IPS-18c (cell line): ENCODE measurements around the gene RAB11A.

ENCODE experiments used
- H3K4me3 ChIP-seq: 2 replicates; pipeline ENCODE4 v1.7.0; 2013; ENCODE audit warnings: low read depth, mild to moderate bottlenecking, low read length, moderate library complexity; ENCODE audit not compliant: insufficient read depth
- H3K9me3 ChIP-seq: one replicate; pipeline ENCODE4 v1.6.1; 2013; ENCODE audit warnings: mild to moderate bottlenecking, low read length, moderate library complexity; ENCODE audit not compliant: control insufficient read depth, insufficient read depth

Gene RAB11A

GRCh38 chr15:65906396-65906795 lies 37.1 kb downstream of the RAB11A start:
- no peak overlapping the region for H3K4me3 ChIP-seq

DNA sequence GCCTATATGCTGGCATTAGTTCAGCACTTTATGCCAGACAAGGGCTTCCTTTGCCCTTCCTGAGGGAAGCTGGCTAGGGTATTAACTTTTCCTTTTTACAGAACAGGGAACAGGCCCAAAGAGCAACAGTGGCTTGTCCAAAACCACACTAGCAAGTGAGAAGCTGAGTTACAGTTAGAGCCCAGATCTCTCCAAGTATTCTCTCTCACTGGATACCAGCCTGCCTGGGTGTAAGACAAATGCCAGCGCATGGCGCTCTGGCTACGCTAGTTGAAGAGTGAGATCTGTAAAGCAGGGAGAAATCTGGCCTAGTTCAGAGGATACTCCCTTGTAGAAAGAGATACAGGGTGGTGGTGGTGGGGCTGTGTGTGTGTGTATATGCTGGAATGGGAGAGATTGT lies 38.4 kb downstream of the RAB11A start:
- Histone ChIP-seq H3K4me3 (no peak overlapping the region), H3K9me3 (no peaks in the 10 kb centered on the region)

More at GRCh38 chr15:65906396-65906795, 37.1 kb downstream of the RAB11A start:
- H3K9me3 ChIP-seq, result no peaks in the 10 kb centered on the region

GRCh38 chr15:65908876-65909275 lies 39.6 kb downstream of the RAB11A start:
- Histone ChIP-seq H3K9me3 (no peaks in the 10 kb centered on the region), H3K4me3 (no peak overlapping the region)

DNA sequence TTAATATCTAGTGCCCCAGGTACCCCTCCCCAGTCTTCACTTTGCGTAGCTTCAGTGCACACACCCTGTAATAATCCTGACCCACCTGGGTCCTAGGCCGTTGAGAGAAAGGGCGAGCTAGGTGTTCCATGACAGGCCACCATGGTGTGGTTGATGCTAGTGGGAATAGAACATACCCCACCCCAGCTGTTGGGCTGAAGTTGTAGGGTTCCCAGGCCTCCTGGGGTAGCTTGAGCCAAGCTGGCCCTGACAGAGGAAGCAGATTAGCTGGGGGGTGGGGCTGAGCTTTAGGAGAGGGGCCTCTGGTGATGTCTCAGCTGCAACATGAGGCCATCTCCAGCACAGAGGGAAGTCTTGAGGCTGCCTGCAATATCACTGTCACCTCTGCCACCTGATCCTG lies 40.5 kb downstream of the RAB11A start:
- H3K9me3 ChIP-seq, result no peaks in the 10 kb centered on the region

DNA sequence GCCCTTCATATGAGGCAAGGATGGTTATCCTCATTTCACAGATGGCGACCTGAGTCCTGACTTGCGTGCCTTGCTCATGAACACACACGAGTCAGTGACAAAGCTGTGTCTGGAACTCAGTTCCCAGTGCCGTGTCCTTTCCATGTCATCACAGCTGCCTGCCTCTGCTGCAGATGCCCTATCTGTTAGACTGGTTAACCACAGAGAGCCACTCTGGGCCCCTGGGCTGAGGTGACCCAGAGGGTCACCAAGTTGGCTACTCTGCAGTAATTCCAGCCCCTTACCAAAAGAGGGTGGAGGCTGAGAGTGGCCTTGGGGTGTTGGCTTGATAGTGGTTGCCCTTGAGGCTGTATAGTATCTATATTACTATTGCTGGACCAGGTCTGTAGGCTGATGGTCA lies 41.0 kb downstream of the RAB11A start:
- H3K9me3 ChIP-seq, result no peaks in the 10 kb centered on the region

More for the DNA sequence above, 40.5 kb downstream of the RAB11A start:
- no peak overlapping the region for H3K4me3 ChIP-seq

GRCh38 chr15:65912235-65912634 lies 42.9 kb downstream of the RAB11A start:
- H3K9me3 ChIP-seq, result no peaks in the 10 kb centered on the region

More for the DNA sequence above, 41.0 kb downstream of the RAB11A start:
- no peak overlapping the region for H3K4me3 ChIP-seq

DNA sequence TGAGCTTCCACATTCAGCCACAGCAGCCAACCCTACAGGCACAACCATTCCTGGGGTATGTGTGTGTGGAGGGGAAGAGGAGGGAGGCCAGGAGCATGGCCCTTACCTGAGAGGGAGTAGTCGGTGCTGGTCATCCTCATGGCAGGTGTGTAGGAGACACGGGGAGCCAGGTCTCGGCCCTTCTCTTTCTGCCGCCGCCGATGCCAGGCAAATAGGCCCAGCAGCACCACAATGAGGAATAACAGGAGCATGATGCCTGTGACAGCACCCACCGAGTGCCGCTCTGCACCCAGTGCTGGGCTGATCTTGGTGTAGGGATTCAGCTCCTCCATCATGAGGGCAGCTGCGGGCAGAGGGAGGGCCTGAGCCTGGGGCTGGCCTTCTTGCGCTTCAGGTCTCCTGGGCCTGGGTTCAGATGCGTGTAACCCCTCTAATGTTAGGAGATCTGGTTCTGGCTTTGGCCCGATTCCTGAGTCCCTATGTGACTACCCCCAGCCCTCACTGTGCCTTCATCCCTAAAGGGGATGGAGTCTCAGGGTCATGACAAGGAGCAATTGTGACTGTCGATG lies 44.4 kb downstream of the RAB11A start:
- Histone ChIP-seq H3K4me3 (no peak overlapping the region), H3K9me3 (no peaks in the 10 kb centered on the region)

More at GRCh38 chr15:65912235-65912634, 42.9 kb downstream of the RAB11A start:
- H3K4me3 ChIP-seq, result no peak overlapping the region

DNA sequence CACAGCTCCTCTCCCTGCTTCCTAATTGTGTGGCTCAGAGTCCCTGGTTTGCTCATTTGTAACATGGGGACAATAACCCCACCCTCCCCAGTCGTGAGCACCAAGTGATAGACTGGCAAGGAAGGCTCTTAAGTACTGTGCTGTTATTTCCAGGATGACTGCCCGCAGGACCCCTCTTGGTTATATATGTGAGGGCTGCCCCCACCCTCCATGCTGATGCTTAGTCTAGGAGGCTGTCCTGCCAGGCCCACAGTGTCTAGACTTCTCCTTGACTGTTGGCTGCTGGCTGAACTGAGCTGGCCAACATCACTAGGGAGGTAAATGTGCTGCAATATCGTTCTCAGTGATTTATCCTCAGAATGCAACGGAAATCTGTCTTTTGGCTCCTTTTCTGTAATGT lies 45.1 kb downstream of the RAB11A start:
- H3K4me3 ChIP-seq, result no peak overlapping the region
- H3K9me3 ChIP-seq, result no peaks in the 10 kb centered on the region

DNA sequence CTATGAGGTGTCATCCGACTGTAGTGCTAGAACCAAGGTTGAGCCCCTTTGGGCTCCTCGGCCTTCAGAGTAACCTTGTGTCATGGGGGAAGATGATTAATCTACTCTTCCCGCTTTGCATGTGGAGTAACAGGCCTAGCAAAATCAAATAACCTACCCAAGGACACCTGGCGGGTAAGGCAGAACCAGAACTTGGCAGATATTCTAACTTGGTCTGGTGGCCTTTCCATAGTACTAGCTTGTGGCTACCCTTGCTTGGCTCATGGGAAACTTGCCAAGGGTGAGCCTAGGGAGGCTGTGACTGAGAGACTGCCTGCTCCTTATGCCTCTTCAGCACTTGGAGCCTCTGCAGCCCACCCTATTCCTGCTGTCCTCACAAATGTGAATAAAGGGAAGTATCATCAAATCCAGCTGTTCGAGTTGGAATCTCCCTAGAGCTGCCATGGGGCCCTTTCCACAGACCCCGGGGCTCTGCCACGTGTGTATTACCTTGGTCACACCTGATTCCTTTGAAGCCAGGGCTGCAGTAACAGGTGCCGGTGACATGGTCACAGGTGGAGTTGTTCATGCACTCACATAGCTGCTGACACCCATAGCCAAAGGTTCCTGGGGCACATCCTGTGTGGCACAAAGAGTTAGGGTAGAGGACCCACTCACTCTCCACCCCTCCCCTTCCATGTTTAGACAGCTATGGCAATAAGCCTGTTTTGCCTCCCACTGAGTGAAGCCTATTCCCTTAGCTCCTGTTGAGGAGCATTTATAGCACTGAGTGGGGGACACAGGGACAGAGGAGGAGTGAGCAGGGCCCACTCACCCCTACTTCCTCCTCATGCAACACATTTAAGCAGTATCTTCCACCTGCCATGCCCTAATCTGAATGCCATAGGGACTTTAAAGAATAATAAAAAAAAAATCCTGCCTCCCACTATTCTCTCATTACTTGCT lies 46.0 kb downstream of the RAB11A start:
- no peaks in the 10 kb centered on the region for H3K9me3 ChIP-seq
- no peak overlapping the region for H3K4me3 ChIP-seq

DNA sequence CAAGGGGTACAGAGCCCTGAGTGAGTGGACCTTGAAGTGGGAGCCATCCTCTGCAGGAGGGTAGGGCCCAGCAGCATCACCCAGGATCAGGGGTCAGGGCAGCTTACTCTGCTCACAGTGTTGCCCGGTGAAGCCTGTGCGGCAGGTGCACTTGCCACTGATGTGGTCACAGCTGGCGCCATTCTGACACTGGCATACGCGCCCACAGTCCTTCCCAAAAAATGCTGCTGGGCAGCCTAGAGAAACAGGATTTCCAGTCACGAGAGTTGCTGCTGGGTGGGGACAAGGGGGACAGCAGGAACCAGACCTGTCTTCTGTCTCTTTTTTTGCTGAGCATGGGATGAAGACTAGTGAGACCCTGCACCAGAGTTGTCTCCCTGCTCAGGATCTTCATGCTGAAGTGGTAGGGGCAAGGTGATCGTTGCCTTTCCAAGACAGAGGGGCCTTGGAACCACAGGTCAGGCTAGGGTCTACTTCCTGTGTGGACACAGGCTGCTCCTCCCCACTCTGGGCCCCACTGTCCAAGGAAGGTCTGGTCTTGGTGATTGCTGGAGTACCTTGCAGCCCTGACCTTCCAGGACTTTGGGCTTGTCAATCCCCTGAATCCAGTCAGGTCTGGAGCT lies 46.9 kb downstream of the RAB11A start:
- H3K4me3 ChIP-seq, result no peak overlapping the region

DNA sequence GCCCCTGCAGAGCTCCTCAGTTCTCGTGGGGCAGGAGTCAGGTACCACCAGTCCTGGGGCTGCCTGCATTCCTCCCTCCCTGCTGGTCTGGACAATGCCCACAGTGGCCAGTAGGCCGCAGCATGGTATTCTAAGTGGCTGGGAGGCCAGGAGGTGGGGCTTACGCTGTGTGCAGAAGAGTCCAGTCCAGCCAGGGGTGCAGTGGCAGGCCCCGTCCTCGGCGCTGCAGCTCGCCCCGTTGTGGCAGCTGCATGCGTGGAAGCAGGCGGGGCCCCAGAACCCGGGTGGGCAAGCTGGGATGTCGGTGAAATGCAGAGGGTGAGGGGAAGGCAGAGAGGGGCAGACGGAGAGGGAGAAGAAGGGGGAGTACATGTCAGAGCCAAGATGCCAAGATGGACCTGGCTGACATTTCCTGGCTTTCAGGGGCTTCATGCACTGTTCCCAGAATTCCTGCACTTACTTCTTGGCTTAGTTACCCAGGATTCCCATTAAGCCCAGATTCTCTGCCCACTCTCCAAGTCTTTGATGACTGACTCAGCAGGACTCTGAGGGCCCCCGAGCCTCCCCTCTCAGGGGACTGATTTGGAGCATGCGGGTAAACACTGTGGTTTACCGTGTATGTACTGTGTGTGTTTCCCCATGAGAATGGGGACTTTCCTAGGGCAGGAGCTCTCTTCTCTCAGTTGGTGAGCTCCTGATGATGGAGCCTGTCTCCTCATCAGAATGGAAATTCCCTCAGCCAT lies 47.5 kb downstream of the RAB11A start:
- no peaks in the 10 kb centered on the region for H3K9me3 ChIP-seq
- no peak overlapping the region; the same call in 1 of the 2 replicates for H3K4me3 ChIP-seq

More for the DNA sequence above, 46.9 kb downstream of the RAB11A start:
- no peaks in the 10 kb centered on the region for H3K9me3 ChIP-seq

GRCh38 chr15:65917407-65917756 lies 48.1 kb downstream of the RAB11A start:
- H3K4me3 ChIP-seq, result no peak overlapping the region
- no peaks in the 10 kb centered on the region for H3K9me3 ChIP-seq

GRCh38 chr15:65917936-65918335 lies 48.6 kb downstream of the RAB11A start:
- no peak overlapping the region for H3K4me3 ChIP-seq
- no peaks in the 10 kb centered on the region for H3K9me3 ChIP-seq

GRCh38 chr15:65918357-65918920 lies 49.1 kb downstream of the RAB11A start:
- H3K9me3 ChIP-seq, result no peaks in the 10 kb centered on the region
- H3K4me3 ChIP-seq, result no peak overlapping the region

DNA sequence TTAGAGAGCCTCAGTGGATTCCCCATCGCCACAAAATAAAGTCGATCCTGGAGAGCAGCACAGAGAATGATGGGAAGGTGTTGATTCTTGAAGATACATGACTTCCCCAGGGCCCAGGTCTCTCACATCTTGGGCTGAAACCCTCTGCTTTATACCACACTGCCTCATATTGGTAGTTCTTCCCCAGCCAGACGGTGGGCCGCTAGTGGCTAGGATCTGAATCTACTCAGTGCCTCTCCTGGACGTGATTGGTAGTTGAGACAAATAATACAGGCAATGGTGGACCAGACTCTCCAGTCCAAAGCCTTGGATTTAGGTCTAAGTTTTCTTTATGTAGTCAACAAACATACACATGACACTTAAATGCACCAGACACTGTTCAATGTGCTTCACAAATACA lies 49.7 kb downstream of the RAB11A start:
- H3K4me3 ChIP-seq, result no peak overlapping the region
- H3K9me3 ChIP-seq, result no peaks in the 10 kb centered on the region

GRCh38 chr15:65919353-65919752 lies 50.1 kb downstream of the RAB11A start:
- Histone ChIP-seq H3K4me3 (no peak overlapping the region), H3K9me3 (no peaks in the 10 kb centered on the region)

- no peaks in the 10 kb centered on the region for H3K9me3 ChIP-seq
- no peak overlapping the region for H3K4me3 ChIP-seq
Measured at GRCh38 chr15:65920121-65920520, 50.8 kb downstream of the RAB11A start.
